GM12874 (cell line): ENCODE results near the gene MAP2K5.

ENCODE experiments used
- TF ChIP-seq, protein P1 (sequence below): IDR thresholded peaks from 2 replicates; pipeline ENCODE4 v1.5.1; 2011; ENCODE audit warnings: low read depth, mild to moderate bottlenecking, control low read depth, low read length, moderate library complexity; ENCODE audit not compliant: insufficient read depth

Gene MAP2K5

DNA sequence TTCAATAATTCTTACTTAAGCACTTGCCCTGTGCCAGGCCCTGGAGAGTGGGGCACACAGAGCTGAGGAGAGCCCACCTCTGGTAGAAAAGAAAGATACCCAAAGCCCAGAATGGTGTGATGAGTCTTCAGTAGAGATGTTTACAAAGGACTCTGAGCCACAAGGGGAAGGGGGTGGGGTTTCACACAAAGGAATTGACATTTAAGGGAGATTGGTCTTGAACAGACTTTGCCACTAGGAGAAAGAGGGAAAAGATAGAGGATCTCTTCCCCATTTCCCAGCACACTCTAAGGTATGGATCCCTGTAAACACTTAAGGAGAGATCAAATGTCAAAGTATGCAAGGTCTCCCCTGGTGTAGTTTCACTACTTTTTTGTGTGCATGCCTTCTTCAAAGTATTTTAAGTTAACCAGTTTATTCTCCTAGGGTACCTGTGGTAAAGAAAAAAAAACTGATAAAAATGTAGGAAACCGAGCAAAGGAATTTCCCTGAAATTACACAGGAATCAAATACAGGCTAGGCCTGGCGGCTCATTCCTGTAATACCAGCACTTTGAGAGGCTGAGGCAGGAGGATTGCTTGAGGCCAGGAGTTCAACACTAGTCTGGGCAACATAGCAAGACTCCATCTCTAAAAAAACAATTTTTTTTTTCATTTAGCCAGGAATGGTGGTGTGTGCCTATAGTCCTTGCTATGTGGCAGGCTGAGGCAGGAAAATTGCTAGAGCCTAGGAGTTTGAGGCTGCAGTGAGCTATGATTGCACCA, 165.2 kb downstream of the MAP2K5 start:
- TF ChIP-seq, protein P1, sequence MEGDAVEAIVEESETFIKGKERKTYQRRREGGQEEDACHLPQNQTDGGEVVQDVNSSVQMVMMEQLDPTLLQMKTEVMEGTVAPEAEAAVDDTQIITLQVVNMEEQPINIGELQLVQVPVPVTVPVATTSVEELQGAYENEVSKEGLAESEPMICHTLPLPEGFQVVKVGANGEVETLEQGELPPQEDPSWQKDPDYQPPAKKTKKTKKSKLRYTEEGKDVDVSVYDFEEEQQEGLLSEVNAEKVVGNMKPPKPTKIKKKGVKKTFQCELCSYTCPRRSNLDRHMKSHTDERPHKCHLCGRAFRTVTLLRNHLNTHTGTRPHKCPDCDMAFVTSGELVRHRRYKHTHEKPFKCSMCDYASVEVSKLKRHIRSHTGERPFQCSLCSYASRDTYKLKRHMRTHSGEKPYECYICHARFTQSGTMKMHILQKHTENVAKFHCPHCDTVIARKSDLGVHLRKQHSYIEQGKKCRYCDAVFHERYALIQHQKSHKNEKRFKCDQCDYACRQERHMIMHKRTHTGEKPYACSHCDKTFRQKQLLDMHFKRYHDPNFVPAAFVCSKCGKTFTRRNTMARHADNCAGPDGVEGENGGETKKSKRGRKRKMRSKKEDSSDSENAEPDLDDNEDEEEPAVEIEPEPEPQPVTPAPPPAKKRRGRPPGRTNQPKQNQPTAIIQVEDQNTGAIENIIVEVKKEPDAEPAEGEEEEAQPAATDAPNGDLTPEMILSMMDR = no peak

DNA sequence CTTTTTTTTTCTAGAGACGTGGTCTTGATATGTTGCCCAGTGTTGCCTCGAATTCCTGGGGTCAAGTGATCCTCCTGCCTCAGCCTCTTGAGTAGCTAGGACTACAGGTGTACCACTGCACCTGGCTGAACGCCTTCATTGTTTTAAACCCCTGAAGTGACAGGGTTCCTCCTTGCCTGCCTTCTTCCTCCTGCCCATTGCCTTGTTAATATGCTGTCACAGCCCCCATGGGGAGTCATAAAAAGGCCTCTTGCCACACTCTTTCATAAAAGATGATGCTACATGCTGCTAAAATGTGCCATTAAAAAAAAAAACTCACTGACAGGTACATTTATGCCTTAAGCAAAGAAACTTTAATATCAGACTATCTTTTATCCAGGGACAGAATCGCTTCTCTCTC, 166.0 kb downstream of the MAP2K5 start:
- TF ChIP-seq, protein P1 = no peak

DNA sequence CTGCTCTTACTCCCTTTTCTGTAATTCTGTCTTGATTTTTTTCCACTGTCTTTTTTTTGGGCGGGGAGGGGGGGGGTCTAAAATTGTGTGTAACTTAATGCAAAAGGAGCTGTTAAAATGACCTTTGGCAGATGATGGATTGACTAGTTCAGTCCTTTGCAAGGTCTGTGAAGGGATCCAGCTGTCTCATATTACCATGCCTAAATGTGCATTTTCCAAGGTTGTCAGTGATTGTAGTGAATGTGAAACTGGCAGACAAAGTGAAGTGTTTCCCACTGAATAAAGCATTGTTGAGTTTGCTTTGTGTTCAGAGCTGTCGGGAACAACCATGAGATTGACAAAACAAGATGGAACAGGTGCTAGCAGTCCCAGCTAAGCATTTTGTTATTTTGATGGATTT, 172.7 kb downstream of the MAP2K5 start:
- TF ChIP-seq, protein P1 = no peak

DNA sequence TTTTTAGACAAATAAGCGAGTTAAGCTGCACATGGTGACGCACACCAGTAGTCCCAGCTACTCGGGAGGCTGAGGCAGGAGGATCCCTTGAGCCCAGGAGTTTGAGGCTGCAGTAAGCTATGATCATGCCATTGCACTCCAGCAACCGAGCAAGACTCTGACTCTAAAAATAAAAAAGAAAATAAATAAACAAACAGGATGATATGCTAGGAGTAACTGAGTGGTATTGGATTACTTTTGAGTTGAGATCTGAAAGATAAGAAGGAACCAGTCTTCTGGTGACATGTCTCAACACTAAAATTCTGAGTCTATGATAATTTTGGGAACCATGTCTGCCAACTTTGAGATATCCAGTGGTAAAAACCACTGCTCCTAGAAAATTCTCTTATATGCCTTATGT, 173.7 kb downstream of the MAP2K5 start:
- TF ChIP-seq, protein P1 = no peak

DNA sequence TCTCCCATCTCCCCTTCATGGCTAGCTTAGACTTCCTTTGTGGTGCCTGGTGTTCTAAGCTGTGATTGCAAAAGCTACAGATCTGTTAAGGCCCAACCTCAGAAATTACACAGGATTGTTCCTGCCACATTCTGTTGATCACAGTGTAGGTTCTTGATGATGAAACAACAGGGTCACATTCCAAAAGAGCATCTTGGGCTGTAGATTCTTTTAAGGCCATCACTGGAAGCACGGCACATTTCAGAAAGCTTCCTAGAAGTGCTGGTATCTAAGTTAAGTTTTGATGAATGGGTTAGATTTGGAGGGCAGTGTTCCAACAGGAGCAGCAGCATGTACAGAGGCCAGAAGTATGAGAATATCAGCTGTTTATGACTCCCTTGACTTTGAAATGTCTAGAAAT, 175.3 kb downstream of the MAP2K5 start:
- TF ChIP-seq, protein P1 = no peak

DNA sequence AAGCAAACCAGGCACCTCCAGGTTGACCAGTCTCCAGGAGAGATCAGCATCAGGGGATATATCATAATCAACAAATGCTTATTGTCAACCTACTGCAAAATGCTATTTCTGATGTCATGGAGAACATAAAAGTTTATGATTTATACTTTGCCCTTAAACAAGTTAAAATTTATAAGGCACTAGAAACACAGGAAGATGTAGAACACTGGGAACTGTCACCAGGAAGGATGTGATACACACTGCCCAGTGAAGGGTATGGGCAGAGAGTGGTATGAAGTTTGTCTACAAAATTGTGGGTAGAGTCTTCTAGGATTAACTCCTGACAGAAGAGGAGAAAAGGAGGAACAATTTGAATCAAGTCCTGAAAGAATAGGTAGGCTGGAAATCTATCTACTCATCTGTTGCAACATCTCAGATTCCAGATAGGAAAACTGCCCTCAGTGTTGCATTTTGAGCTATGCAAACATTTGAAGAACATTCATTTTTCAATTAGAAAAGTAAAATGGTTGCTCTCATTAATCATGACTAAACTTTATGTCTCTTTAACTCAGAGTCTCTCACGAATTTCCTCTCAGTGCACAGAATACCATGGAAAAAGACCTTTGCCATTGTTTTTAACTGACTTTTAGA, 176.9 kb downstream of the MAP2K5 start:
- TF ChIP-seq, protein P1 = no peak

DNA sequence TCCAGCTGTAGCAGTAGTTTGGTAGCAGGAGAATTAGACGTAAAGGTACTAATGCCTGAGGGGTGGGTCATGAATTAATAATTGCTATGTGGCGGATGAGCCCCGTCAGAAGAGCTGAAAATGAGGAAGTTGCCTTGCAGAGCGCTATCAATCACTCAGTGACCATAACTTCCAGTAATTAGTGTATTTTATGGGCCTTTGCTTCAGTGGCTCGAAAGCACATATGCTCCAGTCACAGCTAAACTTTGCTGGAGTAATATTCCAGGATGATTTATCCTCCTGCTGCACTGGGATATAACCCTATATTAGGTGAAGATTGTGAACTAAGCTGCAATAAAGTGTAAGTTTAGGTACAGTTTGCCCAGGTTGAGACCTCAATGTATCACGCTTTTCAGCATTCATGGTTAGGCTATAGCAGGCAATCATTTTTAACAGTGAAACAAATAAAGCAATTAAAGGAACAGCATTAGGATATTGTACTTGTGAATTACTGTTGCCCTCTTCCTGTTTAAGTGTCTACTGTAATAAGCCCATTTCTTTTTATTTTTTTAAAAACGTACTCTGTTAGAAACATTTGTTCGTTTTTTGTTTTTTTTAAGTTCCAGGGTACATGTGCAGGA, 178.2 kb downstream of the MAP2K5 start:
- TF ChIP-seq, protein P1 = no peak
